ENCODE data around the gene SREBF2.

GRCh38 chr22:41862530-41863266 is 29.8 kb downstream of the SREBF2 start:
- TF ChIP-seq CEBPB (IDR thresholded peaks at IDR 0.05; ENCODE audit: low read depth, low read length) (no peak), POLR2AphosphoS5 (IDR thresholded peaks at IDR 0.05; ENCODE audit: low read depth, low read length) (no peak), POLR2A (IDR thresholded peaks at IDR 0.05; ENCODE audit: control extremely low read depth in 1 of 2, low read depth in 2 of 2, low read length in 2 of 2) (no peak), EGR1 (IDR thresholded peaks at IDR 0.05; ENCODE audit: borderline replicate concordance, low read depth, low read length) (no peak), CTCF (IDR thresholded peaks at IDR 0.05; ENCODE audit: control extremely low read depth in 1 of 3, insufficient read depth in 1 of 3, low read depth in 1 of 3, low read length in 3 of 3) (no peak), MAFK (IDR thresholded peaks at IDR 0.05; ENCODE audit: low read depth, low read length) (no peak), MAX (IDR thresholded peaks at IDR 0.05) (no peak), EZH2 (IDR thresholded peaks at IDR 0.05; ENCODE audit: low read depth, low read length, severe bottlenecking) (no peak), ATF2 (IDR thresholded peaks at IDR 0.05; ENCODE audit: low read length) (no peak)

Measured in H1 (cell line).